Fibroblast of skin of scalp (primary cell): Measurements from ENCODE around the gene GPR108.

ENCODE experiments used
- DNase-seq: peaks from one replicate; pipeline ENCODE4 v3.0.0-alpha.2; 2013

GPR108 gene

DNA sequence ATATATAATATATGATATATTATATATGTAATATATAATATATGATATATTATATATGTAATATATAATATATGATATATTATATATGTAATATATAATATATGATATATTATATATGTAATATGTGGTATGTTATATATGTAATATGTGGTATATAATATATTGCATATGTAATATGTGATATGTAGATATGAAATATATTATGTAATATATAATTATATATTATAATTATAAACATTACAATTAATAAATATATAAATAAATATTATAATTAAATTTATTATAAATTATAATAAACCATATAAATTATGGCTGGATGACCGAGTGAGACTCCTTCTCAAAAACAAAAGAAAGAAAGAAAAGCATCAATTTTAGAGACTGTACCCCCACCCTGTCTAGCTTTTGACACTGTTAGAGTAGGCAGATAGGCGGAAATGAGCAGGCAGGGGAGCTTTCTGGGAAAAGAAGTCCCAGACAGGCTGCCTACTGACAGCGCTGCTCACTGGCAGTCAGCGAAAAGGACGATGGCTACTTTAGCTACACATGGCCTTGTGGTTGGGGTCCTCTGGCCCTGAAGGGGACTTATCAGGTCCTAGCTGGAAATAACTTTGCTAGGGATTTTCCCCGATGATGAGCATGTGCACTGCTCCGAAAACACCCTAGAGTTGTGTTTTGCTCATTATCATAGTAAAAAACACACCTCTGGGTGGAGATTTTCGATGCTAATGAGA lies 36.6 kb downstream of the GPR108 start:
- DNase-seq: no peak

DNA sequence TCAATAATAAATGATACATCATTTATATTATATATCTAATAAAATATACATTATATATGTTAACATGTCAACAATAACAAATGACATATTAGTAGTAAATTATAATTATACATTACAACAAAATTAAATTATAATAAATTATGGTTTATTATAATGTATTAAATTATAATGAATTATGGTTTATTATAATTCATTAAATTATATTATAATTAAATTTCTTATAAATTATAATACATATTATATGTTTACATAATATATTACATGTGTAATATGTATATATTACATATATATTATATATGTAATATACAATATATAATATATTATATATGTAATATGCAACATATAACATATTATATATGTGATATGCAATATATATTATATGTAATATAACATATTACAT lies 37.4 kb downstream of the GPR108 start:
- no peak for DNase-seq

DNA sequence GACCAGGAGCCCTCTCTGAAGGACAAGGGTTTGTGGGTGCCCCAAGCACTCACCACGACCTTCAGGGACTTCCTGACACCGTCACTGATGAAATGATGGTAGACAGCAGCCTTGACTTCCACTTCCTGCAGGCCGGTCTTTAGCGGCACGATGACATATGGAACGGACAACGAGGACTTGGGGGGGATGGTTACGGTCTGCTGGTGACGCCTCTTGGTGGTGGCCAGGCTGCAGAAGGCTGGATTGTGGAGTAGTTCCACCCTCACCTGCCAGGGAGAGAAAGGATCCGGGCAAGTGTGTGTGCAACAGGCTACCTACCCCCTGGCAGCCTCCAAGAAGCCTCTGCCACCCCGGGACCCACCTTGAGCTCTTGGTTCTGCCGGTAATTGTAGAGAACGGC lies 40.1 kb downstream of the GPR108 start:
- DNase-seq: no peak

DNA sequence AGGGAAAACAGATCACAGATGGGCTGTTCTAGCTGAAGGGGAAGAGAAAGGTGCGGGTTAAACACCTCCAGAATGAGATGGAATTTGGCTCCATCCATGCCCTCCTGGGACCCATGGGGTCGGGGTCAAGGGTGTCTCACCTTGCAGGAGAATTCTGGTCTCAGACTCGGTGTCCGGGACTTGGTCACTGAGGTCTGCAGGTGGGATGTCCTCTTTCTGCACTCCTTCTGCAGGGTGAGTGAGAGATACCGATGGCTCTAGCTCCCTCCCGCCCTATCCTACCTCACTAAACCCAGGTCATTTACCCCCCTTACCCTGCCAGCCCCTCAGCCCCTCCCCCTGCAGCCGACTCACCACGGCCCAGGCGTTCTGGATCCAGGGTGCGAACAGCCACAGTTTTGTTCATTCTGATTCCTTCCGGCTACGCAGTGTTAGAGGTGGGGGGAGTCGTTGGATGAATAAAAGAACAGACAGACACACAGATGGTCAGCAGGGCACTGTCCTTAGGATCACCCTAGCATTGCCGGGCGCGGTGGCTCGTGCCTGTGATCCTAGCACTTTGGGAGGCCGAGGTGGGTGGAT lies 41.0 kb downstream of the GPR108 start:
- no peak for DNase-seq

DNA sequence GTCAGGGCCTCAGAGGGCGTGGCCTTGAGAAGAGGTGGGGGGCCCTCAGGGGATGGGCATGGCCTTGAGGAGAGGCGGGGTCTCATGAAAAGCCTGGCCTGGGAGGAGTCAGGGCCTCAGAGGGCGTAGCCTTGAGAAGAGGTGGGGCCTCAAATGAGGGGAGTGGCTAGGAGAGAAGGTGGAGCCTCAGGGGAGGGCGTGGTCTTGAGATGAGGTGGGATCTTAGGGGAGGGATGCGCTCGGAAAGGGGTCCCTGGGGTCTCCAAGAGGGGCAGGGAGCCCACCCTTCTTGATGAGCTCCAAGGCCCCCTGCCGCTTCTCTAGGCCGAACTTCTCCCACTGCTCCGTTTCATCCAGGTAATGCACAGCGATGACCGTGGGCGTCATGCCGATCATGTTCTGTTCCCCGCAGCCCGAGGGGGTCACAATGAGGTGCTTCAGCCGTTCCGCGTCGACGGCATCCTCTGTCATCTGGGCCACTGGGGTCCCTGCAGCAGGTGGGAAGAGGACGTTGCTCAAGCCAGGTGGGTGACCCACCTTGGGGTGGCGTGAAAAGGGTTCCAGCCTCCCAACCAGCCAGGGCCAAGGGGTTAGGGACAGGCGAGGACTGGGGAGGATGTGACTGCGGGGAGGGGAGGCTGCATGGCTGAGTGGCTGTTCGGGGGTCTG lies 43.1 kb downstream of the GPR108 start:
- DNase-seq: no peak

DNA sequence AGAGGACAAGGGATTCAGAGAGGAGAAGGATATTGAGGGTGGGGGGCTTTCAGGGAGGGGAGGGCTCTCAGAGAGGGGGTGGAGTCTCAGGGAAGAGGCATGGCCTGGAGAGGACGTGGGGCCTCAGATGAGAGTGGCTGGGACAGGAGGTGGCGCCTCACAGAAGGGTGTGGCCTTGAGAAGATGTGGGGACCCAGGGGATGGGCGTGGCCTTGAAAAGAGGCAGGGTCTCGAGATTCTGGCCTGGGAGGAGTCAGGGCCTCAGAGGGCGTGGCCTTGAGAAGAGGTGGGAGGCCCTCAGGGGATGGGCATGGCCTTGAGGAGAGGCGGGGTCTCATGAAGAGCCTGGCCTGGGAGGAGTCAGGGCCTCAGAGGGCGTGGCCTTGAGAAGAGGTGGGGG lies 43.7 kb downstream of the GPR108 start:
- no peak for DNase-seq

DNA sequence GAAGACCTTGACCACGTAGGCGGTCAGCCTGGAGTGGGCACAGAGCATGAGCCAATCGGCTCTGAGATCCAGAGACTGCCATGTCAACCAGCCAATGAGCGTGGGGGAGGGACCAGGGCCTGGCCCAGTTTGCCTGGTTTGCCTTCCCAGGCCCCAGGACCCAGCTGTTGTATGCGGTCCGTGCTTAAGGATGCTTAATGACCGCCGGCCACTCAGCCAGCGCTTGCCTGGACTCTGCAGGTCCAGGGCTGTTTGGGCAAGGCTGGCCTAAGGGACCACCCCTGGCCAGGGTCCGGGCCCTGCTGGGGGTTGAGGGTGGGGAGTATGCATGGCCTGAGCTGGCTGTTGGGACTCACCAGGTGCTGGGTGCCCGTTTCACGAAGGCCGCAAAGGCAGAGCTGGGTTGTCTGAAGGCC lies 44.3 kb downstream of the GPR108 start:
- no peak for DNase-seq

DNA sequence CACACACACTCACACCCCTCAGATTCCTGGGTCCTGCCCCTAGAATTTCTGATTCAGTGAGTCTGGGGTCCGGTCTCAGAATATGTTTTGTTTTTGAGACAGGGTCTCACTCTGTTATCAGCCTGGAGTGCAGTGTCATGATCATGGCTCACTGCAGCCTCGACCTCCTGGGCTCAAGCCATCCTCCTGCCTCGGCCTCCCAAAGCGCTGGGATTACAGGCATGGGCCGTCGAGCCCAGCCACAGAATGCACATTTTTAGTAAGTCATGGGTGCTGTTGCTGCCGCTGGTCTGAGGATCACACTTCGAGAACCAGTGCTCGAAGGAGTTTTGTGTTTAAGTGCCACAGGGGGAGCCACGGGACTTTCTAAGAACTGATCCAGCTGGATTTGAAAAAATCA lies 45.4 kb downstream of the GPR108 start:
- DNase-seq: no peak

DNA sequence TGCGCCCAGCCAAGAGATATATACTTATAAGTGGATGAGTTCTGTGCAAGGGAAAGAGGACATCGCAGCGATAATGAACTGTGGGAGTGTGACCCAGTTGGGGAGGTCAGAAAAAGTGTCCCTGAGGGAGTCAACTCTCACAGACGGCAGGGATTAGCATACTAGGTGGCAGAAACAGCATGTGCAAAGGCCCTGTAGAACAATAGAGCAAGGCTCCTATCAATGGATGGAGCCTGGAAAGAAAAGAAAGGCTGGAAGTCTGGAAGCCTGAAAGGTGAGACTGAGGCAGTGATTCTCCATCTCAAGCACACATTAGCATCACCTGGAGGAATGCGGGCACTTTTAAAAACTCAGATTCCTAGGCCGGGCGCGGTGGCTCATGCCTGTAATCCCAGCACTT lies 46.0 kb downstream of the GPR108 start:
- DNase-seq: no peak

DNA sequence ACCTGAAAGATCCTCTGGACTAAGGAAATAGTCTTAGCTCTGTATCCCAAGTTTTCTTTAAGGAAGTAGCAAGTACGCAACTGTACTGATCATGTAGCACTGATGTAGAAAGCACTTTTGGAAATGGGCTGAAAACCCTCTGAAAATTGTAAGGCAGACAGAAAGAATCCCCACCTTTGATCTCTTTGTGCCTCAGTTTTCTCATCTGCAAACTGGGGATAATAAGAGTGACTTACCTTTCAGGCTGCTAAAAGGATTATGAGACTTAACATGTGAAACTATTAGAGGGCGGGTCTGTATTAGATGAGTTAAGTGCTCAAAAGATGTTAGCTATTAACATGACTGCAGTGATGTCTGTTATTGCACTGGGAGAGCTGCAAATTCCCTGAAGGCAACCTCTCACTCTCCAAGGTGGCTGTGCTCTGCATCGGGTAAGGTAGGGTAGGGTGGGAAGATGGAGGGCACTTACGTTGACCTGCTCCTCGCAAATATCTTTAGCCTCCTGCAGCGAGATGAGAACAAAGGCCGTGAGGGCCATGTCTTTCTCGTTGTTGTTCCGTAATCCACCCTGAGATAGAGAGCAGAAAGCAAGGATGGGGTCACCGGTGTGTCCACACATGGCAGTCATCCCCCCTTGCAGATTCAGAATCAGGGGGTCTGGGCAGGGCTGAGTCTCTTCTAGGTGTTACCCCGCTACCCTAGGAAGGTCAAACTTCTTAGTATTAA lies 47.1 kb downstream of the GPR108 start:
- DNase-seq: no peak

DNA sequence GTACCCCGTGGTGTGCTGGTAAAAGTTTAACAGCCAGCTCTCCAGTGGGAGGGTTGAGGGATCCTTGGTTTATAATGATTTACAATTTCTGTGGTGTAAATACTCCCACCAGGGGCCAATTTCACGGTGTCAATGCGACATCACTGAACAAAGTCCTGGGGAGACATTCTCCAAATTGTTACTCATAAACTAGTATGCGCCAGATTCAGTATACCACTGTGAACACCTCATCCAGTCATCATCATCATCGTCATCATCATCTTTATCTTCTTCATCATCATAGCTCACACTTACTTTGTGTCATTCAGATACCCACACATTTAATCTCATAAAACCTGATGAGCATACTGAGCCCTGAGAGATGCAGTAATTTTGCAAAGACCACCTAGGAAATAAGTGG lies 50.3 kb downstream of the GPR108 start:
- DNase-seq: no peak

DNA sequence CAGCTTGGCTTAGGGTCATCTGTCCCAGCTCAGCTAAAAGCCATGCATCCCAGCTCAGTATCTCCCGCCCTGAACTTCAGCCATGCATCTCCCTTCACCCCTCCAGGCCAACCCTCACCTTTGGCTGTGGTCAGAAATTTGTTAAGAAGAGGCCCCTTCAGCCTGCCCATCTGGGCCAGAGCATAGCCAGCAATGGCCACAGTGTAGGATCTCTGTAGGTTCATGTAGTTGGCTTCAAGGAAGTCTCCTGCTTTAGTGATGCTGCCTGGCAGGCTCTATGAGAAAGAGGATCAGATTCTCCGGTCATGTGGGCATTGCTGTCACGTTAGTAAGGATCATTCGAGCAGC lies 50.8 kb downstream of the GPR108 start:
- DNase-seq: no peak

DNA sequence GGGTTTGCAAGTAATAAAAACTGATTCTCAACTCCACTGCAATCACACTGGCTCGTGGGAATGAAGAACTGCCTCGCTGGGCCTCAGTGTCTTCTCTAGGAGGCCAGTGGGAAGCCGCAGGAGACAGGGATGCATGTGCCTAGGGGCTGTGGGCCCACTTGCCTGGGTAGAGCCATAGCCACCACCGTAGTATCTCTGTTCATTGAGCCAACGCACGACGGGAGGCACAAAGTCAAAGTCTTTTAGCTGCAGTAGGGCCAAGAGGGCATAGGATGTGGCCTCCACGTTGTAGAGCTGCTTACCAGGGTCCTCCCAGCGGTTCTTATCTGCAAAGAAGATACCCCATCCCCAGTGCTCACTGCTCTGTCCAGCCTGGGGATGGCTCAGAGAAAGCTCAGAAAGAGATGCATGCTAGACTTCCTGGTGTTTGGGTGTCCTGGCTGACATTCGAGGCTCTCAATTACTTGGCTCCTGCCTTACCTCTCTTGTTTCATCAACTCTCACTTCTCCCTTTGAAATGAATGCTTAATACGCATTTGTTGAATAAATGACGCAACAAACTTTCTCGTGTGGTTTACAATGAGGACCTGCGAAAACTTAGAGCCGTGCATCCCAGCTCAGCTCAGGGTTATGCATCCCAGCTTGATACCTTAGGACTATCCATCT lies 51.3 kb downstream of the GPR108 start:
- no peak for DNase-seq

DNA sequence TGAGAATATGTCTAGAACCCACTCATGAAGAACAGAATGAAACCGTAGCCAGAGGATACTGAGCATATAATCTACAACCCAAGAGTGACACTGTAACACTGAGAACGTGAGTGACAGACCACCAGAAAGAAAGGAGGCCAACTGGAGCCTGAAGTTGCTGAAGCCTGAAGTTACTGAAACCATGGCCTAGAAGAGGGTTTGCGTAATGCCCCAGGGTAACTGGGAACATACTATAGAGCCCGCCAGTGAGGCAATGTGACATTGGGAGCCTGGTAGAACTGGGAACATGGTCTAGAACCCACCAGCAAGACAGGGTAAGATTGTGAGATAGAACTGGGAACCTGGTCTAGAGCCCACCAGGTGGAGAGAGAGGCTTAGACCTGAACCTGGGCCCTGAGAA lies 51.9 kb downstream of the GPR108 start:
- DNase-seq: no peak

DNA sequence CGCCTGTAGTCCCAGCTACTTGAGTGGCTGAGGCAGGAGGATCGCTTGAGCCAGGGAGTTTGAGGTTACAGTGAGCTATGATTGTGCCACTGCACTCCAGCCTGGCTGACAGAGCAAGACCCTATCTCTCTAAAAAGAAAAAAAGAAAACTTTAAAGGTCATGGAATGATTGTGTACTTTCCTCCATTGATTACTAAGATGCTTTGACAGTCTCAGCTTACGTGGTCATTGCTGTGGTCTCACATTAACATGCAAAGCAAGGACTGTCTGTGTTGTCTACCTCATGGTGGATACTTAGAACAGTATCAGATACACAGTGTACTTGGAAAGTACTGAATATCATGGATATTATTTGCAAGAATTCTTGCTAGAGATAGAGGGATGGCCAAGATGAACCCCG lies 53.4 kb downstream of the GPR108 start:
- no peak for DNase-seq

DNA sequence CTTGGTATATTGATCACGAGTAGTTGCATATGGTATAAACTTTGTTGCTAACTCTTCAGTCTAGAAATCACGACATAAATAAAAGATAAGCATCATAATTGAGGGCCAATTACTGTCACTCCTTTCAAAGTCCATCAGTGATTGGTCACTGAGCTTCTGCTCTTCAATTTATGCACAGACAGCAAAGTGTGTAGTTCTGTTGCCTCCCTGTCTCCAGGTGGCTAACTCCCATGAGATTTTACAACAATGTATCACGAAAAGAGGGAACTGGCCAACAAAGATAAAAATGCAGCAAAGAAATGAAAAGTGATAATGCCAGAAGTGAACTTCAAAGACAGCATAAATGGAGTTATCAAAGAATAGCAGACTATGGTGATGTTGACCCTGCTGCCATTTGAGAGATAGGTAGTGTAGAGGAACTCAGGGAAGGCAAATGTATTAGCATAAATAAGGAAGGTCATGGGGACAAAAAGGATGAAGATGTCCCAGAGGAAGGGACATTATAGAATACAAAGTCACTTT lies 54.7 kb downstream of the GPR108 start:
- no peak for DNase-seq

DNA sequence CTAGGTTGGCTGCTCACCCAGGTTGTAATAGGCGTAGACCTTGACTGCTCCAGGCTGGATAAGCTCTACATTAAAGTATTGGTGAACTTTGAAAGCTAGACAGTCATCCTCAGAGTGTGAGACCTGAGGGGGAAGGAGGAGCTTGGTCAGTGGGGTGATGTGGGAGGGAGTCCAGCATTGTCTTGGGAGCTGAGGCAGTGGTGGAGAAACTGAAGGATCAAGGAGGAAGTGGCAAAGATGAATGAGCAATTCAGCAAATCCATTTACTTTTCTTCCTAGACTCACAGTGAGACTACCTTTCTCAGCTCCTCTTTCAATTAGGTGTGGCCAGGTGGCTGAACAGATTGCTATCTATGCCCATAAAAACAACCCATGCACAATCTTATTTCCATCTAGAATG lies 57.2 kb downstream of the GPR108 start:
- DNase-seq: no peak
